AG09319 (cell line): ENCODE measurements around the gene PELO.
A peak's percentile ranks its signal among the peaks of the same experiment; 100 is the strongest.
"Not testable (repeated sequence)": the region's sequence is repeated elsewhere in the genome, so short reads cannot be mapped to it uniquely, and the experiment has no call there.

Source experiments
- DNase-seq: peaks from one replicate; pipeline ENCODE4 v3.0.0-alpha.2; 2010; ENCODE audit warnings: low read depth; ENCODE audit errors: extremely low read depth
- TF ChIP-seq, protein P1 (sequence below): IDR thresholded peaks from 2 replicates; pipeline ENCODE4 v1.5.1; 2011; ENCODE audit warnings: low read depth, mild to moderate bottlenecking, inconsistent platforms, low read length, moderate library complexity

Gene PELO, protein sequence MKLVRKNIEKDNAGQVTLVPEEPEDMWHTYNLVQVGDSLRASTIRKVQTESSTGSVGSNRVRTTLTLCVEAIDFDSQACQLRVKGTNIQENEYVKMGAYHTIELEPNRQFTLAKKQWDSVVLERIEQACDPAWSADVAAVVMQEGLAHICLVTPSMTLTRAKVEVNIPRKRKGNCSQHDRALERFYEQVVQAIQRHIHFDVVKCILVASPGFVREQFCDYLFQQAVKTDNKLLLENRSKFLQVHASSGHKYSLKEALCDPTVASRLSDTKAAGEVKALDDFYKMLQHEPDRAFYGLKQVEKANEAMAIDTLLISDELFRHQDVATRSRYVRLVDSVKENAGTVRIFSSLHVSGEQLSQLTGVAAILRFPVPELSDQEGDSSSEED

DNA sequence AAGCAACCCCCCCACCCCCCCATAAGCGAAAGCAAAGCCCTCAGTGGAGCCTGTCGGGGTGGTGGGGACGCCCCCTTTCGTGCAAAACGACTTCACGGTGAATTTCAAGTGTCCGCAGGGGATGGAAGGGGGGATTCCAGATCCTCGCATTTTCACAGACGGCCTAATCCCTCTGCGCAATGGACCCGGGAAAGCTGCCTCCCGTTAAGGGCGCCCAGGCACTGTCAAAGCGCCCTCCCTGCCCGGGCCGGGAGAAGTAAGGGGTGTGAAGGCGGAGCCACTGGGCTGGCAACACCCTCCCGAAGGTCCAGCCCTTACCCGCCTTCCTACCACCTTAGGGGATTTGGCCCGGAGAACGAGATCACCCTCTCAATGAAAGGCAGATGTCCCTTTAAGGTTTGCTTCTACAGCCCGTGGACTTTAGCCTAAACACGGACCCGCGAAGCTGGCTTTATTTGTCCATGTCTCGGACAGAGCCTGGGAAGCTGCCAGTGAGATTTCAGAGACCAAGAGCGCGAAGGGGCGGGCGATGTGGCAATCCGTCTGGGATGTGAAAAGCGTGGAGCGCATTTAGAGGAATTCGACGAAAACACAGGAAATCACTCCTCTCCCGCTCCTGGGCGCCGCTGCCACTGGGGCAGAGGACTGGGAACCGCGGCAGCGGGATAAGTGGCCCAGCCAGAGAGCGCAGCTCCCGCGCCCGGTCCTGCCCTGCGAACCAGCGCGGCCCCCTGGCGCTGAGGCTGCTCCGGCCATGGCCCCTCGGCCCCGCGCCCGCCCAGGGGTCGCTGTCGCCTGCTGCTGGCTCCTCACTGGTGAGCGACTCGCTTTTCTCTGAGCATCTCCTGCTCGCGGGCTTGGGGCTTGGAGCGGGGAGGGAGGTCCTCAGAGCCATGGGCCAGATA, at the start of gene PELO, which contains the start of gene ITGA1:
TSS of gene PELO (plus strand) at position 317 of the 905 bp plus-strand sequence. CDS start 12,479 bp downstream, outside the sequence.
TSS of gene ITGA1 (plus strand) at position 317 of the 905 bp plus-strand sequence. CDS start at position 755, 438 bp downstream.
- TF ChIP-seq, protein P1, sequence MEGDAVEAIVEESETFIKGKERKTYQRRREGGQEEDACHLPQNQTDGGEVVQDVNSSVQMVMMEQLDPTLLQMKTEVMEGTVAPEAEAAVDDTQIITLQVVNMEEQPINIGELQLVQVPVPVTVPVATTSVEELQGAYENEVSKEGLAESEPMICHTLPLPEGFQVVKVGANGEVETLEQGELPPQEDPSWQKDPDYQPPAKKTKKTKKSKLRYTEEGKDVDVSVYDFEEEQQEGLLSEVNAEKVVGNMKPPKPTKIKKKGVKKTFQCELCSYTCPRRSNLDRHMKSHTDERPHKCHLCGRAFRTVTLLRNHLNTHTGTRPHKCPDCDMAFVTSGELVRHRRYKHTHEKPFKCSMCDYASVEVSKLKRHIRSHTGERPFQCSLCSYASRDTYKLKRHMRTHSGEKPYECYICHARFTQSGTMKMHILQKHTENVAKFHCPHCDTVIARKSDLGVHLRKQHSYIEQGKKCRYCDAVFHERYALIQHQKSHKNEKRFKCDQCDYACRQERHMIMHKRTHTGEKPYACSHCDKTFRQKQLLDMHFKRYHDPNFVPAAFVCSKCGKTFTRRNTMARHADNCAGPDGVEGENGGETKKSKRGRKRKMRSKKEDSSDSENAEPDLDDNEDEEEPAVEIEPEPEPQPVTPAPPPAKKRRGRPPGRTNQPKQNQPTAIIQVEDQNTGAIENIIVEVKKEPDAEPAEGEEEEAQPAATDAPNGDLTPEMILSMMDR: peak; percentile 20
- peak; percentile 59 for DNase-seq

- no peak for DNase-seq
- TF ChIP-seq, protein P1: no peak
These were observed 49.6 kb upstream of the PELO start for GRCh38 chr5:52738095-52738506.

DNA sequence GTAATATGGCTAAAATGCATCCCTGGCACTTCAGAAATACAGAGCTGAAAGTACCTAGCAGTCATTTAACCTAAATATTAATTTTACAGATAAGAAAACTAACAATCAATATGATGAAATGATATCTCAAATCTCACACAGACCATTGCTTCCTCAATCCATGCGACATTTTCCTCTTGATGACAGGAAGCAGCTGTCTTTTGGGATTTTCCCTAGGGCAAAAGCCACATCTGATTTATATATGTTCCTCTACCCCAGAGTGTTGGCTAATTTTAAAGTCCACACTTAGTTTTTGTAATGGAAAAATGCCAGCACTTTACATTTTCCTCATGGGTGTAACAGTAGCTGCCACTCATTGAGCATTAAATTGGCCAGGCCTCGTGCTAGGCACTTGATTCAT, 47.7 kb upstream of the PELO start:
- DNase-seq: no peak
- TF ChIP-seq, protein P1: no peak

DNA sequence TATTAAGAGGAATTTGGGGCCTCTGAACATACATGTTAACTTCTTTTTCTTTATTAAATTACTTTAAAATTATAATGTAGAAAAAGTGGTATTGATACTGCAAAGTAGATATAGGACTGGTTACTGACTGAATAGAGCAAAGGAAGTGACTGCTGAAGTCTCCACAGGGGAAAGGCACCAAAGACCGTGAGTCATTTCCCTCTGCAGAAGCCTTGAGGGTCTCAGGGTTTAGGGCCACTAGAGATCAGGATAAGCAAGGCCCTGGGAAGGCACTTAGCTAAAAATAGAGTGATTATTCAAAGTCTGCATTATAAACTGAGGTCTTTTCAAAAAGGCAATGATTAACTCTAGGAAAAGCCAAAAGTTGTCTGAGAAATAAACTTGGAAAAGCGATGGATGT, 44.7 kb upstream of the PELO start:
- TF ChIP-seq, protein P1: no peak
- DNase-seq: no peak

DNA sequence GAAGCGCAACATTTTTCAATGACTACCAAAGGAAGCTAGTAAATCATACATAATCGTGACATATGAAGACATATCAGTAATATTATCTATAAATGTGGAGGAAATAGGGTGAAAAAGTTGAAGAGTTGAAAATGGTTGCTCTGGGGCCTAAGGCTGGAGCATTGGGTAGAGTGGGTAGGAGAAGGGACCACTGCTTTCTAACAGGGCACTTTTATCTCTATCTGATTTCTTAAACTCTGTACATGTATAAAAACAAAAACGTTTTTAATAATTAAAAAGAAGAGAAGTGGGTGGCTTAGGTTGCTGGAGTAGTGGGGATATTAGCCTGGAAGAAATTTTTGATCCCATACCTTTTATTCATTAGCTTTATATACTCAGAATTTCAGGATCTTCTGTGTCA, 44.2 kb upstream of the PELO start:
- TF ChIP-seq, protein P1: no peak
- no peak for DNase-seq

DNA sequence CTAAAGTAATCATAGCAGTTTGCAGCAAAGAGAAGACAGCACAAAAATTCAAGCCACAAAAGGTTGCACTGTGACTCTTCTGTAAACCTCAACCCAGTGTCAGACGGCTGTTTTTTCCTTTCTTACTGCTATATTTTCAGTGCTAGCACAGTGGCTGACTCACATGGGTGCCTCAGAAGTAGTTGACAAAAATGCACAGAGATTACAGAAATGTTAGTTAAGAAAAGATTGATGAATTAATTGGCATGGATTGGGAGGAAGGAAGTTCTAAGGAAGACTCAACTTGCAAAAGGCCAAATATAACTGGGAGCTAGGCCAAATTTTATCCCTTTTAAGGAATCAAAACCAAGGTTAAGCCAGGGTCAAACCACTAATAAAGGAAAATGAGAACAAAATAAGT, 43.7 kb upstream of the PELO start:
- TF ChIP-seq, protein P1: no peak
- no peak for DNase-seq

DNA sequence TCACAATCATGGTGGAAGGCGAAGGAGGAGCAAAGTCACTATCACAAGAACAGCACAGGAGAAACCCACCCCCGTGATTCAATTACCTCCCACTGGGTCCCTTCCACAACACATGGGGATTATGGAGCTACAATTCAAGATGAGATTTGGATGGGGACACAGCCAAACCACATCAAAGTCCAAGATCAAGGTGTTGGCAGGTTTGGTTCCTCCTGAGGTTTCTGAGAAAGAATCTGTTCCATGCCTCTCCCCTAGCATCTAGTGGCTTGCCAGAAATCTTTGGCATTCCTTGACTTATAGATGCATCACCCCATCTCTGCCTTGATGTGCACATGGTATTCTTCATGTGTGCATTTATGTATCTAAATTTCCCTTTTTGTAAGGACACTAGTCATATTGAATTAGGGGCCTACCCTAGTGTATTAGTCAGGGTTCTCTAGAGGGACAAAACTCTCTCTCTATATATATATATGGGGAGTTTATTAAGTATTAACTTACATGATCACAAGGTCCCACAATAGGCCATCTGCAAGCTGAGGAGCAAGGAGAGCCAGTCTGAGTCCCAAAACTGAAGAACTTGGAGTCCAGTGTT, 42.8 kb upstream of the PELO start:
- not testable (repeated sequence) for DNase-seq
